Measurements from ENCODE around the gene LARP7.
"Not testable (repeated sequence)": the region's sequence is repeated elsewhere in the genome, so short reads cannot be mapped to it uniquely, and the experiment has no call there.

Gene LARP7

GRCh38 chr4:112636688-112637551 lies at the start of gene LARP7, which contains the start of gene ZGRF1:
TSS of gene LARP7 (plus strand) at chr4:112637143. CDS start at chr4:112644670, 7,527 bp downstream.
TSS of gene ZGRF1 (minus strand) at chr4:112636909. CDS start at chr4:112633176, 3,733 bp downstream.
- peak within 1 kb of the TSS; percentile 100 for H3K4me3 ChIP-seq (ENCODE audit: low read length)
- TF ChIP-seq ZNF274 (IDR thresholded peaks at IDR 0.05; ENCODE audit: low read depth, low read length): no peak

GRCh38 chr4:112589206-112589605 lies 47.7 kb upstream of the LARP7 start:
- no peak overlapping the region for H3K4me3 ChIP-seq (ENCODE audit: low read length)
- TF ChIP-seq ZNF274 (IDR thresholded peaks at IDR 0.05; ENCODE audit: low read depth, low read length): no peak

GRCh38 chr4:112591593-112591992 lies 45.4 kb upstream of the LARP7 start:
- H3K4me3 ChIP-seq (ENCODE audit: low read length): no peak overlapping the region
- TF ChIP-seq ZNF274 (IDR thresholded peaks at IDR 0.05; ENCODE audit: low read depth, low read length): no peak

- no peak for TF ChIP-seq ZNF274 (IDR thresholded peaks at IDR 0.05; ENCODE audit: low read depth, low read length)
- no peak overlapping the region for H3K4me3 ChIP-seq (ENCODE audit: low read length)
Measured at GRCh38 chr4:112592717-112593116, 44.2 kb upstream of the LARP7 start.

- no peak for TF ChIP-seq ZNF274 (IDR thresholded peaks at IDR 0.05; ENCODE audit: low read depth, low read length)
- no peak overlapping the region for H3K4me3 ChIP-seq (ENCODE audit: low read length)
Measured at GRCh38 chr4:112593438-112594133, 43.4 kb upstream of the LARP7 start.

- H3K4me3 ChIP-seq (ENCODE audit: low read length): no peak overlapping the region
- no peak for TF ChIP-seq ZNF274 (IDR thresholded peaks at IDR 0.05; ENCODE audit: low read depth, low read length)
Measured at GRCh38 chr4:112594993-112595392, 42.0 kb upstream of the LARP7 start.

GRCh38 chr4:112604589-112604988 lies 32.4 kb upstream of the LARP7 start:
- no peak for TF ChIP-seq ZNF274 (IDR thresholded peaks at IDR 0.05; ENCODE audit: low read depth, low read length)
- no peak overlapping the region for H3K4me3 ChIP-seq (ENCODE audit: low read length)

- not testable (repeated sequence) for H3K4me3 ChIP-seq (ENCODE audit: low read length)
Measured at GRCh38 chr4:112612814-112613213, 24.1 kb upstream of the LARP7 start.

GRCh38 chr4:112616984-112617383 lies 20.0 kb upstream of the LARP7 start:
- no peak overlapping the region for H3K4me3 ChIP-seq (ENCODE audit: low read length)
- no peak for TF ChIP-seq ZNF274 (IDR thresholded peaks at IDR 0.05; ENCODE audit: low read depth, low read length)

- H3K4me3 ChIP-seq (ENCODE audit: low read length): no peak overlapping the region
- no peak for TF ChIP-seq ZNF274 (IDR thresholded peaks at IDR 0.05; ENCODE audit: low read depth, low read length)
Measured at GRCh38 chr4:112626228-112626627, 10.7 kb upstream of the LARP7 start.

GRCh38 chr4:112633477-112634235 lies 3.3 kb upstream of the LARP7 start:
- no peak for TF ChIP-seq ZNF274 (IDR thresholded peaks at IDR 0.05; ENCODE audit: low read depth, low read length)
- no peak overlapping the region for H3K4me3 ChIP-seq (ENCODE audit: low read length)

- no peak for TF ChIP-seq ZNF274 (IDR thresholded peaks at IDR 0.05; ENCODE audit: low read depth, low read length)
- H3K4me3 ChIP-seq (ENCODE audit: low read length): peak overlapping the region; percentile 100
Measured at GRCh38 chr4:112637552-112637866, 566 bp downstream of the LARP7 start.

- no peak overlapping the region for H3K4me3 ChIP-seq (ENCODE audit: low read length)
- TF ChIP-seq ZNF274 (IDR thresholded peaks at IDR 0.05; ENCODE audit: low read depth, low read length): no peak
Measured at GRCh38 chr4:112642526-112642925, 5.6 kb downstream of the LARP7 start.

GRCh38 chr4:112644595-112645535 lies 7.9 kb downstream of the LARP7 start:
- H3K4me3 ChIP-seq (ENCODE audit: low read length): not testable (repeated sequence)
